Lung microvascular endothelial cell (primary cell): ENCODE data around the gene SLC4A11. TPM values are rescaled to one million over a fixed set of nuclear protein-coding genes. Genes with fewer than 3 reads are reported as not detected.
"Not testable (repeated sequence)": the region's sequence is repeated elsewhere in the genome, so short reads cannot be mapped to it uniquely, and the experiment has no call there.

Source experiments
- DNase-seq, 2 donors: peaks; one replicate each; pipeline versions ENCODE4 v3.0.0 to v3.0.0-alpha.2; 2010; ENCODE audit warnings: low read depth in 2 of 2
- total RNA-seq: library from RNA; depleted of rRNA; stranded (reverse); fragments of >200 nt; gene quantifications from 2 replicates; pipeline ENCODE4 v1.2.1, GENCODE V29; 2014

The SLC4A11 gene
- total RNA-seq, 1 donor from 2014 or later: 23.8 TPM

DNA sequence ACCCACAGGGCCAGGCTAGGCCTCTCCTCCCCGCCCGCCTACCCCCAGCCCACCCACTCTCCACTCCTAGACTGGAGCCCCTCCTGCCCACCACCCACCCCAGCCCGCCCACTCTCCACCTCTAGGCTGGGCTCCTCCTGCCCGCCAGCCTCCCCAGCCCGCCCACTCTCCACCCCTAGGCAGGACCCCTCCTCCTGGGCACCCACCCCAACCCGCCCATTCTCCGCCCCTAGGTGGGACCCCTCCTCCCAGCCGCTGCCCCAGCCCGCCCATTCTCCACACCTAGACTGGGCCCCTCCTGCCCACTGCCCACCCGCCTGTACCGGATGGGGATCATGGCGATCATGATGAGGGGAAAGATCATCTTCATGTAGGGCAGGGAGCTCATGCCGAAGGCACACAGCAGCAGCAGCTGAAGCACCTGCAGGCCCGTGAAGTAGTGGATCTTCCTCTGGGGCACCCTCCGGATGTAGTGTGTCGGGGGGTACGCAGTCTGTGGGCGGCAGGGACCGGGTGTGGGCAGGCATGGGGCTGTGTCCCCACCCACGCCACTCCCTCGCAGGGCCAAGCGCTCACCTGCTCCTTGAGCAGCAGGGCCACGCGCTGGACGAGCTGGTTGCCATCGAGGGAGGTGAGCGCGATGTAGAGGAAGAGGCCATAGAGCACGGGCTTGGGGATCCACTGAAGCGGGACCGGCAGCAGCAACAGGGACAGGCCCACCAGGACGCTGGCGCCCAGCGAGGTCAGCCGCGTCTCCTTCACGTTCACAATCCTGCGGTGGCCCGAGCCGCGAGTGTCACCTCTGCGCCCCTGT is 10.8 kb downstream of the SLC4A11 start:
- no peak for DNase-seq

DNA sequence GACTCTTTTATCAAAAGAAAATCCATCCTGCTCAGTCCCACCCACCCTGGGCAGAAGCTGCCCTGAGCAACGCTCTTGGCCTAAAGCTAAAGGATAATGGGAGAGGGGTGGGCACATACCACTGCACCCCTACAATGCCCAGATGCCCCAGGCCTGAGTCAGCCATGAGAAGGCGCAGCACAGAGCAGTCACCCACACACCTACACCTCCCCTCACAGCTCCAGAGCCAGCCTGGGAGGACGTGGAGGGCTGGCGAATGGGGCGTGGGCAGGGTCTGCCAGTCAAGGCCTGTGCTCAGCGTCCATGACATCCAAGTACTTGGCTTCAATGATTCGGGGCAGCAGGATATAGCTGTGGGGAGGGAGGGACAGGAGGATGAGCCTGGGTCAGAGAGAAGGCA is 11.5 kb downstream of the SLC4A11 start:
- DNase-seq: no peak

DNA sequence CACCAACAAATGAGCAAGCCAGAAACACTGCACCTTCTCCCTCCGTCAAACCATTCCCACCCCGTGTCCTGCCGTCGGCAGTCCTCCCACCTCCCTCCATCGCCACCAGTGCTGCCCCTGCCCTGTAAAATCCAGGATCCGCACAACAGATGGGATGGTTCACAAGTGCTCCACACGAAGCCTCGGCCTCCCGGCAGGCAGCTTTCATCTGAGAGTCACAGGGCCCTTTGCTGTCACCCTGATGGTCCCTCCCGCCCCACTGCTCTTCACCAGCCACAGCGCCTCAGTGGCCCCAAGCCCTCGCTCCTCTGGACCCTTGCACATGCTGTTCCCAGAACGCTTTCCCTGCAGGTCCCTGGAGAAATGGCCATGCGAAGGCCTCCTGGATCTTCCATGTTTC is 12.1 kb downstream of the SLC4A11 start:
- no peak for DNase-seq

- no peak for DNase-seq
Measured at GRCh38 chr20:3226093-3226492, 12.9 kb downstream of the SLC4A11 start.

DNA sequence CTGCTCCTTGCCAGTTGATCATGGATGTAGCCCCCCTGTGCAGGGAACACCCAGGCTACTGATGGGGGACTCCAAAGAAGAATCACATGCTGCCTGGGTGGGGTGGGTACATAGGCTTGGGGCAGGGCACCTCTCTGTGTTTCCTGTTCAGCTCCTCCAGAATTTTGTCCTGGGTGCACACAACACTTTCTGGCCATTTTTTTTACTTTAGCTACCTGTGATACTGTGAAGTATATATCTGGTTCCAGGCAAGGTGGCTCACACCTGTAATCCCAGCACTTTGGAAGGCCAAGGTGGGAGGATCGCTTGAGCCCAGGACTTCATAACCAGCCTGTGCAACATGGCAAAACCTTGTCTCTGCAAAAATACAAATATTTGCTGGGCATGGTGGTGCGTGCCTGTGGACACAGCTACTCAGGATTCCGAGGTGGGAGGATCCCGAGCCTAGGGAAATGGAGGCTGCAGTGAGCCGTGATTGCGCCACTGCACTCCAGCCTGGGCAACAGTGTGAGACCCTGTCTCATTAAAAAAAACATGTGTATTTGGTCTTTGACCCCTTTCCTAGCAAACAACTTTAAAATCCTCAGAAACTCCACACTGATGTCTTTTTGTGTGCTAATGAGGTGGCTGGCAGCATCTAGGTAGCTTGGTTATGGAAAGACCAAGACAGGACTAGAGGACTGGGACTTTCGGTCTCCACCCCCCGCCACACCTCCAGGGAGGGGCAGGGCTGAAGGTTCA is 14.1 kb downstream of the SLC4A11 start:
- DNase-seq: no peak

- no peak for DNase-seq
Measured at GRCh38 chr20:3223994-3224680, 14.9 kb downstream of the SLC4A11 start.

- DNase-seq: no peak
Measured at GRCh38 chr20:3223651-3223993, 15.4 kb downstream of the SLC4A11 start.

DNA sequence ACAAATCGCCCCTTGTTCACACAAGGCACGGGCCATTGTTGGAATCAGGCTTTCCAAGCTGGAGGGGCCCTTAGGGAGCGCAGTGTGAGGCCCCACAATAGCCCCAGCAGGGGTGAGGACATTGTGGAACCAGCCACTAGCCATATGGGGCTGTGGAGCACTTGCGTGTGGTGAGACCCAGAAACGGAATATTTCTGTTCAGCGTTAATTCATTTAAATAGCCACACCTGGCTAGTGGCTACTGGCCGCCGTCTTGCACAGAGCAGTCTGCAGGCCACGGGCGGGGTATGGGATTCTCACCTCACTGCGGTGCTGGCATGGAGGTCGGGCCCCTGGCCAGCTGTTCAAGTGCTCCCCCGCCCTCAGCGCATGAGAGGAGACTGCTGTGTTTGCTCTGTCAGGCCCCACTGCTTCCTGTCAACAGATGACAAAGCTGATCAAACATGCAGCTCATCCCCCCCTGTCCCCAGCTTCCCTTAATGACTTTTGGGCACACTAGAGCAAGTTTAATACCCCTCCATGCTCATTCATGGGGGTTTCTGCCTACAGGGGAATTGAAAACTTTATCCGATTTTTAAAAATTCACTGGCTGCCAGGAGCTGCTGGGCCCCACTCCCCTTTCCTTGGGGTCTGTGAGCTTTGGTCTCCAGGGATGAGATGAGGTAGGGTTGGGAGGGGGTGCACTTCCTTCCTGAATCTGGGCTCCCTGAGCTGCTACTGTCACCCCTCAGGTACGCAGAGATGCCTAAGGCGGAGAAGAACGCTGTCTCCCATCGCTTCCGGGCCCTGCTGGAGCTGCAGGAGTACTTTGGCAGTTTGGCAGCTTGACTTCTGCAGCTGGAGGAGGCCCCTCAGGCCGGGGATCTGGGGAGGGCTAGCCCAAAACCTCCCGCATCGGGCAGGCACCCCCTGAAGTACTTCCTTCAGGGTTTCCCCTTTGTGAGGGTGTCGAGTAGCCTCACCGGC is 16.1 kb downstream of the SLC4A11 start:
- peak; percentile 25 to 82 for DNase-seq

DNA sequence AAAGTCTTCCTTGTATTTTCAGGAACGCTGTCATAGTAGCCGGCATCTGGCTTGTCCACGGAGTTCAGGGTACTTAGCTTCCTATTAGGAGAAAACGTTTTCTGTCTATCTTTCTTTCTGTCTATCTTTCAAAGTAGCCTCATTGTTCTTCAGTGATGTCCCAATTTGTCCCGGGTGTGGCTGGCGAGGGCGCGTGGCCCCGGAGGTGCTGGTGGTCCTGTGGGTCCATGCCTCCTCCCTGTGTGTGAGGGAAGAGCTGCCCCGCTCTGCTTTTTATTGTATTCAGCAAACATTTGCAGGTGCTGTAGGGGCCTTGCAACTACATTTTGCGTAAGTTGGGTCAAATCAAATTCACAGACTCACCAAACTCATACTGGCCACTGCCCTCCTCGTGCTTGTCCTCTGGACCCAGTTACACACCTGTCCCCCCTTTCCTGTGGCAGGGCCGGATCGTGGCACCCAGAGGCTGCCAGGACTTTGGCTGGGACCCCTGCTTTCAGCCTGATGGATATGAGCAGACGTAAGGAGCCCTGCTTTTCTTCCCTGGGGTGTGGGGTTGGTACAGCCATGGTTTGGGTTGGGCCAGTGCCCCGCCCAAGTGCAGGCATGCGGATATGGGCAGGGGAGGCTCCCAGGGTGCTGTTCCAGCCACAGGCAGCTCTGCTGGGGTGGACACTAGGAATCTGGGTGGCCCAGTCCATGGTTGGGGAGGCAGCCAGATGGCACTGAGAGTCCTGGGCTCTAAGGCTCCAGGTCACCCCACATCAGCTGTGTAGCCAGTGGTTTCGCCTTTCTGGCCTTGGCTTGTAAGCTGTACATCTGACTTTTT is 17.4 kb downstream of the SLC4A11 start:
- DNase-seq: no peak

- peak; percentile 52 to 64 for DNase-seq
Measured at GRCh38 chr20:3218307-3218988, 20.5 kb downstream of the SLC4A11 start.

- DNase-seq: not testable (repeated sequence)
Measured at GRCh38 chr20:3215359-3215917, 23.6 kb downstream of the SLC4A11 start.

DNA sequence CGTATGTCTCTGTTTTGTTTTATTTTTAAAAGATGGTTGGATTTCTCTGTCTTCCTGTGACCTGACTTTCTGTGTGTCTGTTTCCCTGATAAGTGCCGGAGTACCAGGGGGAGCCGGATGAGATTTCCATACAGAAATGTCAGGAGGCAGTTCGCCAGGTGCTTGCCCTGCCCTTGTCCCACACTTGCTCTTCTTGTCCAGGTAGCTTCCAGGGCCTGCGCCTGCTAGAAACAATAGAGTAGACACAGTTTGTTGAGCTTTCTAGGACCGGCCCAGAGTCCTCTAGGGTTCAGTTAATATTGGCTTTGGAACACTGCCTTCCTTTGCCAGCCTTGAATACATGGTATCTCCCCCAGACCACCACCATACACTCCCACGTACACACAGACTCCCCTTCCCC is 25.8 kb downstream of the SLC4A11 start:
- DNase-seq: no peak

DNA sequence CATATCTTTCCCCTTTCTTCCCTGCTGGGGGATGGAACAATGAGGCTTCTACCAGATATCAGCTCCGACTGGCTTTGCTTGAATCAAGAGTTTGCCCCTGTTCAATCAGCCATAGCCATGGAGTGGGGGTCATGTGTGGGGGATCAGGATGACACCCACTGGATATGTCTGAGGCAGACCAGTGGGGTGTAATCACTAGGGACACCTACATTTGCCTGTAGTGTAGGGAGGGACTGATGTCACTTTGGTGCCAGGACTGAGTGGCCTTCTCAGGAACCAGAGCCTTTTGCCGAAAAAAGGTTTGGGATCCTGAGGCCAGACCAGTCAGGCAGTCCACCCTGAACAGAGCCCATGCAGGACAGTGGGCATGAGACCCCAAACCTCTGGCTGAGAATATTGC is 28.6 kb downstream of the SLC4A11 start:
- DNase-seq: no peak

GRCh38 chr20:3209946-3210317 is 29.1 kb downstream of the SLC4A11 start:
- peak; percentile 26 to 31 for DNase-seq

DNA sequence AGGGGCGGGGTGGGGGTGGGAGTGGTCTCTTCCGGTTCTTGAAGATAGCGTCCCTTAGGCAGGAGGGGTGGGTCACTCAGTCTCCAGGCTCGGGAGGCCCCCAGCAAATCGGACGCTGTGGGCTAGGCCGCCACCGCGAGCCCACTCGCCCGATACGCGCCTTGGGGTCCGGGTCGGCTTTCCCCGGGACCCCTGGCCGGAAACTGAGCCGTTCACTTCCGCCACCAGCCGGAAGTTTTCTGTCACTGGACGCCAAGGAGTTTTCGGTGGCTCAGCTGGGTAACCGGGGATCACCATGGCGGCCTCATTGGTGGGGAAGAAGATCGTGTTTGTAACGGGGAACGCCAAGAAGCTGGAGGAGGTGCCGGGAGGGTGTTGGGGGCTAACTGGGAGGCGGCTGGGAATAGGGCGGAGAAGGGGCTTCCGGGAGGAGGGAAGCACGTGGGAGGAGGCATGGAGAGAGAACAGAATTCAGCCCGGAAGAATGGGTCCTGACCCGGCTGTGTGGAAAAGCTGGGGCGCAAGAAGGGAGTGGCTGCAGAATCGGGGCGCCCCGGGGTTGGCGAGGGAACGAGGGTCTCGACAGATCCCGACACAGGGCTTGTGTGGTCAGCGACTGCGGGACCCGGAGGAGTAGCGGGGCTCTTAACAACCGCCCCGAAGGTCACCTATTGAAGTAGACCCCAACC is 29.6 kb downstream of the SLC4A11 start, which contains the start of gene ITPA:
Gene ITPA, plus strand, starts transcription at position 242 of the 689 bp plus-strand sequence. Its CDS starts 54 bp downstream, at position 296.
- peak; percentile 32 to 38 for DNase-seq

GRCh38 chr20:3208786-3209256 is 30.2 kb downstream of the SLC4A11 start:
- DNase-seq: peak; percentile 14 to 17

DNA sequence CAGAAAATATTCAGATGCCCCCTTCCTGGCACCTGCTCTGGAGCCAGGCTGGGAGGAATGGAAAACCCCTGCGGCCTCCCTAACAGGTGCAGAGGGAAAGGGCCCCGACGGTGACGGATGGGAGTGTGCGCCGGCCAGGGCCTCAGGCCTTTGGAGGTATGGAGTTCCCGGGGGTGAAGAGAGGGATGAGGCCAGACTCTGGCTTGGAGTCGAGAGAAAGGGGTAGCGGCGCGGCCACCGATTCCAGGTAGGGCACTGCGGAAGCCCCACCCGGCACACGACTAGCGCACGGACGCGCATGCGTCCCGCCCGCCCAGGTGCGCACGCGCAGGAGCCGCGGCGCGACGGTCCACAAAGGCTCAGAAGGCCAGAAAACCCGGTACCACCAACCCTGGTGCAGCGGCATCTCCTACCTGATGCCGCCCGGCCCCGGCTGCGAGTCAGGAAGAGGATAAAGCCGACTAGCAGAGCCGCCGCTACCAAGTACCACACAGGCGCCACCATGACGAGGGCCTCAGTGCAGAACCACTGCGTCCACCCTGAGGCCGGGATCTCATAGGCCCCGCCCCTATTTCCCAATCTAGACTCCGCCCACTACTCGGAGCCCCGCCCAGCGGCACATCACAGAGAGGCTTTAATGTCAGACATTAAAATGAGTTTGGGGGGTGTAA is 34.7 kb downstream of the SLC4A11 start, which contains the start of gene DDRGK1:
Gene DDRGK1, minus strand, starts transcription at position 559 of the 671 bp plus-strand sequence. Its CDS starts 55 bp downstream, at position 504.
- DNase-seq: peak; percentile 77 to 86
